Umbilical cord (tissue), 2 donors: Measurements from ENCODE around the gene RBM38. TPM values are rescaled to one million over a fixed set of nuclear protein-coding genes. Genes with fewer than 3 reads are reported as not detected.
A peak's percentile ranks its signal among the peaks of the same experiment; 100 is the strongest.

Experiments used
- DNase-seq: peaks from one replicate; pipeline ENCODE4 v3.0.0-alpha.2; 2015; ENCODE audit warnings: low spot score
- total RNA-seq: library from RNA; depleted of rRNA; stranded (reverse); fragments of >200 nt; gene quantifications from one replicate; pipeline ENCODE4 v1.2.3, GENCODE V29; 2014; ENCODE audit warnings: low replicate concordance; ENCODE audit not compliant: insufficient read depth

RBM38 gene
- total RNA-seq, 1 donor from 2014 or later: 38.8 TPM

DNA sequence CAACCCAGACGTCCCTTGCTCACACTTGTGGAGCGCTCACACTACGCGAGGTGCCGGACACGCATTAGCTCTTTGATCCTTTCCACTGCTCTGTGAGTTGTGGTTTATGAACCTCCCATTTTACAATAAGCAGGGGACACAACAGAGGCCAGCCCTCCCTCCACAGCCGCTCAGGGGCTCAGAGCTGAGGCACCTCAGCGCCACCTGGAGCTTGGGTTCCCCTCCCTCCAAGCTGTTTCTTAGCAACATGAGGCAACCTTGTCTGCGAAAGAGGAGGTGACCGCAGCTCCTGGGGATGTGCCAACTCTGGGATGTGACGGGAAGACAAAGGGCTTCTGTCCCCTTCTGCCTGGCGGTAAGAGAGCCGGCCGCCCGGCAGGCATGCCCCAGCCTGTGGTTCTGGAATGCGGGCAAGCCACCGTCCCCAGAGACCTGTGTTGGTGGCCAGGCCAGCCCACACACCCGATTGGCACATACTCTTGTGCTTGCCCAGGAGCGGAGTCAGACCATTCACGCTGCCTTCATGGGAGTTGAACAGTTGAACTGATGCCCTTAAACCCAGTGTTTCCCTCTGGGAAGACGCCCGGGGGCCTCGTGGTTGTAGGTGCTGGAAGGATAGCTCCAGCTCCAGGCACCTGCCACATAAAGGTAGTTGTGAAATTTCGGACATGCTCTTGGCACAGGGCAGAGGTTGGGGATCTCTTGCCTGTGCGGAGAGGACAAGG lies 44.5 kb downstream of the RBM38 start:
- DNase-seq: peak; percentile 30

DNA sequence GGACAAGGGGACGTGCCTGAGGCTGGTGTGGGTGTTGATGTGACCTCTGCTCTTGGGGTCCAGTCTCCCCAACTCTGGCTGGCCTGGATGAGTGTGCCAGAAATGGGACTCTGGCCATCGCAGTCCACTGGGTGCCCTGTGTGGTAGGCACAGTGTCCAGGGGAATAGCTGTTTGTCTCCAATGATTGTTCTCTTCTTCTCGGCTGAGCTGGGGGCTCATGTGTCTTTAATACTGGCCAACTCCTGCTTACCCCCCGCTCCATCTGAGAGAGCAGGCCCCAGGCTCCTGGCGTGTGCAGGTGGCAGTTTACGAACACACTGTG lies 45.0 kb downstream of the RBM38 start:
- DNase-seq: no peak

- DNase-seq: no peak
Observed at GRCh38 chr20:57437267-57437666, 46.1 kb downstream of the RBM38 start.

DNA sequence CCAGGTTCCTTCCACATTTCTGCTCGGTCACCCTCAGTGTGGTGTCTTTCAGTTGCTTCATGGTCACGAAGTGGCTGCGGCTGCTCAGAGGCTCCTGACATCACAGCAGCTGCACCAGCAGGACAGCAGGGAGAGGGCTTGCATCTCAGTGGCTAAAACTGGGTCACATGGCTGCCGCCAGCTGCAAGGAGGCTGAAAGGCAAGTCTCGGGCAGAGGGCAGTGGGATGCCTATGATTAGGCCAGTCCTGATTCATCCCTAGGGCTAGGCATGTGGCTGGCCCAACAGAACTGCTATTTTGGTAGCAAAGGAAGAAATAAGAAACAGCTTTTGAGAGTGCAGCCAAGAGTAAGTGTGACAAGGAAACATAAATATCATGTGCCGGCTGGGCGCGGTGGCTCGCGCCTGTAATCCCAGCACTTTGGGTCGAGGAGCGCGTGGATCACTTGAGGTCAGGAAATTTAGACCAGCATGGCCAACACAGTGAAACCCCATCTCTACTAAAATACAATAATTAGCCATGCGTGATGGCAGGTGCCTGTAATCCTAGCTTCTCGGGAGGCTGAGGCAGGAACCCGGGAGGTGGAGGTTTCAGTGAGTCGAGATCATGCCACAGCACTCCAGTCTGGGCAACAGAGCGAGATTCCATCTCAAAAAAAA lies 46.6 kb downstream of the RBM38 start:
- DNase-seq: no peak

- DNase-seq: peak; percentile 43
Observed at GRCh38 chr20:57438552-57438951, 47.4 kb downstream of the RBM38 start.

DNA sequence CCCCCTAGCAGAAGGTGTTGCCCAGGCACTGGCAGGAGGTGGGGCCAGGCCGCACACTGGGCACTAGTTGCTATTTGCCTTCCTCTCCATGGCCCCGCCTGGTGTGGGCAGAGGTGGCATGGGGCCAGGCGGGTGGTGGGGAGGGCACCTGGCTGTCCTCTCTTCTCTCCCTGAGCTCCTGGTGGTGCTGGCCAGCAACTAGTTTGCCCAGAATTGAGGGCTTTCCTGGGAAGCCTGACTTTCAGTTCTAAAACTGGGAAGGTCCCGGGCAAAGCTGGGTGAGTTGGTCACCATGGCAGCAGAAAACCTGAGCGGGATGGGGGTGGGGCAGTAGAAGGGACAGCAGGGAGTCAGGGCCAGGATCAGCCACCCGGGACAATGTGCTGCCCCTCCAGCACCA lies 48.2 kb downstream of the RBM38 start:
- DNase-seq: no peak

DNA sequence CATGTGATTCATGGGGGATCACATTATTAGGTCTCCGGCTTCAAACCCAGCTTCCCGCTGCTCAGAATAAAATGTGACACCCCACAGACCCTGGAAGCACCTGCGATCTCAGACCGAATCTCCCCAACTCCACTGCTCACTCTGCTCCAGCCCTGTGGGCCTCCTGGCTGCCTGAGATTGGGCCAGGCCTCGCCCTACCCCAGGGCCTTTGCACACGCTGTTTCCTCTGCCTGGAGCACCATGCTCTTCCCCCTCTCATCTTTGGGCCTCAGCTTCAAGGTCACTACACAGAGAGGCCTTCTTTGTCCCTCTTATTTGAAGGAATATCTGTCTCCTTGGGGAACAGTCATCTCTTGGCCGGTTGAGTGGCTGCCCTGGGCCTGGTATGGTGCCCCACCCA lies 48.8 kb downstream of the RBM38 start:
- no peak for DNase-seq

GRCh38 chr20:57440678-57441509 lies 49.7 kb downstream of the RBM38 start:
- DNase-seq: peak; percentile 95

GRCh38 chr20:57441510-57442154 lies 50.4 kb downstream of the RBM38 start:
- DNase-seq: no peak

DNA sequence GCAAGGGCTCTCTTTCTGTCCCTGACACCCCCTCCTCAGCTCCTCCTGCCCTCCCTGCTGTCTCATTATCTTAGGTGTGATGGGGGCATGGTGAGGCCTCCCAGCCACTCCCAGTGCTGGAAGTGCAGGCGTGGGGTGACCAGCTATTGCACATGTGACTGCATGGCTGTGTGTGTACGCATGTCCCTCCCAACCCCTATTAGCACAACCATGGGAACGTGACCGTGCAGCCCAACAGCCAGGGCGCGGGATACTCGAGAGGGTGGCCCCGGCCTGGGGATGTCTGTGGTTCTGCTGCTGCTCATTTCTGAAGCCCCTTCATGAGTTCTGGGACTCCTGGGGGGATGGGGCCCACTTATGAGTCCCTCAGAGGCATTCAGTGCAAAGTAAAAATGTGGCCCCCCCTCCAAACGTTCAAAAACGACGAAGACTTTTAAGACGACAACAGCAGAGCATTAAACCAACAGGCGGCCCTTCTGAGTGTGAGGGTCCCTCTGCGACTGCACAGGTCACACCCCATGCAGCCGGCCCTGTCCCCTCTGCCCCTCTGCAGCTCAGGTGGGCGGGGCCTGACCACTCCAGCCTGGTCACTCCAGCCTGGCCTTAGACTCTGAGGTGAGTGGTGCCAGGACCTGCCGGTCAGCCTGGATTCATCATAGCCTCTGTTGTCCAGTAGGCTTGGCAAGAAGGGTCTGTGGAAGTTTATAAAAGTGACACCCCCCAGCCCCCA lies 51.1 kb downstream of the RBM38 start:
- DNase-seq: no peak

DNA sequence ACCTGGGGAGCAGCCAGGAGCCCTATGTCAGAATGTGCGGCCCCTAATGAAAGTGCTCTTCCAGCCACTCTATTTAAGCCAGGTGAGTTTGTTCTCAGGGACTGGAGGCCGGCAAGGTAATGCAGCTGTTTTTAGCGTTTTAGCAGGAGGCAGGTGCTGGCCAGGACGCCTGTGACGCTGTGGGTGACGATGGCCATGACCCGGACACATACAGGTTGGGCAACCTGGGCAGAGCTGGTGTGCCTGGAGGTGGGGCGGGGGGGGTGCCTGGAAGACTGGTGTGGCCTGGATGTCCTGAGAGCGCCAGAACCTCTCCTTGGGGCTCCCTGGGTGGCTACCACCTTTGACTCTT lies 51.7 kb downstream of the RBM38 start:
- DNase-seq: no peak

DNA sequence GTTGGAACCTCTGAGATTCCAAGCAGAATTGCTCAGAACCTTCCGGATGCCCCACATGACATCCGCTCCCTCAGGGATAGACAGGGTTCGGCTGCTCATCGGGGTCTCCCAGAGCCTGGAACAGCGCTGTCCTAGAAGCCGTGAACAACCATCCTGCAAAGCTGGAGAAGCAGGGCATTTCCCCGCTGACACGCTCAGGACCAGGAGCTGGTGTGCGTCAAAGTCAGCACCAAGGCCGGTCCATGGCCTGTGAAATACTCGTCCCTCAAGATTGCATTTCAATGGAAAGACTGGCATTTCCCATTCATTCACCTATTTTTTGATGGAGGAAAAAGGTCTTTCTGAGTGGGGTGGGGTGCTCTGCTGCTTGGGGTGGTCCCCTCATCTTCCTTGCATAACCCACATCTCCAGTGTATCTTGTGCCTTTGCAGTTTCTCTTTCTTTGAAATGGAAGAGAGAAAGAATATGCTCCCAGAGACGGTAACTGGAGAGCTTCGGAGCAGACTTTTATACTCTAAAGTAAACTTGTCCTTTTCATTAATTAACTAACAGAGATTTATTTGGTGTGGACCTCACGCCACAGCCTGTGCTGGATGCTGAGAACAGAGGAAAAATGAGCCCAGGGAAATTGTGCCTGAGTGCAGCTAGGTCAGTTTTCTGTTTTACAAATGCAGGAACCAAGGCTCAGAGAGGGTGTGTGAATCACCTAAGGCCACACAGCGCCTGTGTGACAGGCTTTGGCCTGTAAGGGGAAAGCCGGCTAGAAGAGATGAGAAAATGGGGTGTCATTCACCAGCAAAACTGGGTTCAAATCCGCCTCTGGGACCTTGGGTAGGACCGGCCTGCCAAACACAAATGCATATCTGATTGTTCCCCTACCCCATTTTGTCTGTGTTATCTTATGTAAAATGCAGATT lies 52.4 kb downstream of the RBM38 start:
- peak; percentile 30 for DNase-seq

GRCh38 chr20:57444394-57445048 lies 53.3 kb downstream of the RBM38 start:
- DNase-seq: no peak

- DNase-seq: peak; percentile 58
Observed at GRCh38 chr20:57445298-57445697, 54.1 kb downstream of the RBM38 start.

- DNase-seq: no peak
Observed at GRCh38 chr20:57445774-57446173, 54.6 kb downstream of the RBM38 start.

- no peak for DNase-seq
Observed at GRCh38 chr20:57448764-57449354, 57.7 kb downstream of the RBM38 start.

- no peak for DNase-seq
Observed at GRCh38 chr20:57449398-57450354, 58.5 kb downstream of the RBM38 start.

DNA sequence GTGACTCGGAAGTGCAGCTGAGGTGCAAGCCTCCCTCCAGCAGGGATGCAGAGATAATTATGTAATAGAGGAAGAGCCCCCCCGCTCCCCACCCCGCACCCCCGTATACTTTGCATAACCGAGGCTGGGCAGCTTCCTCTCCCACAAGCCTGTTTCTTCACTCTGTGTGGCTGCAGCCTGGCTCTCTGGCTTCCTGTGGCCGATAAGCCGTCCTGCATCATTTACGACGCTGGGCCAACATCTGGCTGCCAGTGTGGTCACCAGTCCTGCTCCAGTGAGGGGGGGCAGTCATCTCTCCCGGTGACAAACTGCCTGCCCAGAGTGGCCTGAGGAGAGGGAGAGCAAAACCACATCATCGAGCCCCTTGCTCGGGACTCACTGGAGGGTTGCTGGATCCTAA lies 59.2 kb downstream of the RBM38 start:
- DNase-seq: peak; percentile 52
